GM19324 (cell line): ENCODE data around the gene SLC22A2.
"Not testable (repeated sequence)": the region's sequence is repeated elsewhere in the genome, so short reads cannot be mapped to it uniquely, and the experiment has no call there.

Experiments
- ATAC-seq: cut with Tn5 transposase; IDR thresholded peaks from one replicate; pipeline ENCODE4 v1.9.1; 2021; ENCODE audit warnings: mild to moderate bottlenecking, moderate library complexity; ENCODE audit not compliant: unreplicated experiment, low FRiP score

Gene SLC22A2

GRCh38 chr6:160253292-160253691, 5.3 kb downstream of the SLC22A2 start:
- no peak for ATAC-seq

DNA sequence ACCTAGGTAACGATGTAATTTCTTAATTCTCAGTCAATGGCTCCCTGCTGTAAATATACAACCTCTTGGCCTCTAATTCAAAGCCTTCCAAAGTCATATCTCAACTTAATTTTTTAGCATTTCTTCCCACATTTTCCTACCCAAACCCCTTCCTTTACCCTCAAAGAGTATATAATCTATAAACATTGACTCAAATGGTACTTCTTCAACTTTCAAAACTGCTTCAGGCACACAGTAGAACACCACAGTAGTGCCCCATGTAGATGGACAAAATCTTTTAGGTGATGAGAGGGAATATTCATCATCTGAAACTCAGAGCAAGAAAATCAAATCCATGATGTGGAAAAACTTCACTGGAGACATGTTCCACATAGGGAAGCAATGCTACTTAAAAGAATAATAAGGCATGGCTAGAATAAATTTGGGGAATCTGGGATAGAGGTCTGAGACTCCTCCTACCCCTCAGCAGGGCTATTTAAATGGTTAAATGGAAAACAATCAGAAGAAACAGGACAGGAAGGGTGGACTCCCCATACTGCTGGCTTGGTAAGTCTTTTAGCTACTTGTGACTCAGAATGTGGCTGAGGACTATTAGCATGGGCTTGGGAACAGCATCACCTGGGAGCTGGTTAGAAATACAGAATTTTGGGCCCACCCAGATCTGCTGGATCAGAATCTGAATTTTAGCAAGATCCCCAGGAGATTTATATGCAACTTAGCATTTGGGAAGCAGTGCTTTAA, 6.4 kb downstream of the SLC22A2 start:
- ATAC-seq: no peak

GRCh38 chr6:160249671-160250070, 8.9 kb downstream of the SLC22A2 start:
- ATAC-seq: no peak

DNA sequence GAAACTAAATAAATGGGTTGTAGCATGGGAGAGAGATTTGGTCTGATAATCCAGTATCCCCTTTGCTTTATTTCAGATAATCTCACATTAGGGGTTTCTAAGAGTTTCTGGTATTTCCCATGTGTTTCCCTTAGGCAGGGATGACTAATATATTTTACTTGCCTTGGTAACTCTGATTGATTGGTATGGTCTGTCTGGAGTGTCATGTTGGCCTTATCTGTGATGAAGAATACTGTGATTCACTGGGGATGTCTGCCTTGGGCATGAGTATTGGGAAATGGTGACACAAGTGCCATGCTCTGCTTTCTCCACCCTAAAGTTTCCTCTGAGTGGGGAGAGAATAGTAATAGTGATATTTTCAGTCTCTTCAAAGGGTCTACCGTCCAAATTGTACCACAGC, 10.1 kb downstream of the SLC22A2 start:
- no peak for ATAC-seq

DNA sequence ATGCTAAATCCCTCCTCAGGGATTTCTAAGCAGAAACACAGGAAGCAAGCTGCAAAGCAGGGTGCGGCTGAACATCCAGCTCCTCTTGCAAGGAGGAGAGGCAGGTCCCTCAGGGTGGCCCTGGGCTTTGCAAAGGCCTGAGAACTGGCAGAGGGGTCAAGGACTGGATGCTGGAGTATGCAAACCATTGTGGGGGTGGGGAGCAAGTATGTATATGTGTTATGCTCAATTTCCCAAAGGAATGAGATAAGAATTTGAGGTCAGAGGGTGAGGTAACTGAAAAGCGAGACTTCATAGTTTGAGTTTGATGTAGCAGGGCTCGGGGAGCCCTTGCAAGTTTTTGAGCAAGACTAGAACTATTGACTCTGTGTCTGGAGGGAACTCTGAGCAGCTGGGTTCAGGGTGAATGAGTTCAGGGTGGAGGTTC, 11.2 kb downstream of the SLC22A2 start:
- ATAC-seq: no peak

GRCh38 chr6:160240691-160241084, 17.9 kb downstream of the SLC22A2 start:
- no peak for ATAC-seq

DNA sequence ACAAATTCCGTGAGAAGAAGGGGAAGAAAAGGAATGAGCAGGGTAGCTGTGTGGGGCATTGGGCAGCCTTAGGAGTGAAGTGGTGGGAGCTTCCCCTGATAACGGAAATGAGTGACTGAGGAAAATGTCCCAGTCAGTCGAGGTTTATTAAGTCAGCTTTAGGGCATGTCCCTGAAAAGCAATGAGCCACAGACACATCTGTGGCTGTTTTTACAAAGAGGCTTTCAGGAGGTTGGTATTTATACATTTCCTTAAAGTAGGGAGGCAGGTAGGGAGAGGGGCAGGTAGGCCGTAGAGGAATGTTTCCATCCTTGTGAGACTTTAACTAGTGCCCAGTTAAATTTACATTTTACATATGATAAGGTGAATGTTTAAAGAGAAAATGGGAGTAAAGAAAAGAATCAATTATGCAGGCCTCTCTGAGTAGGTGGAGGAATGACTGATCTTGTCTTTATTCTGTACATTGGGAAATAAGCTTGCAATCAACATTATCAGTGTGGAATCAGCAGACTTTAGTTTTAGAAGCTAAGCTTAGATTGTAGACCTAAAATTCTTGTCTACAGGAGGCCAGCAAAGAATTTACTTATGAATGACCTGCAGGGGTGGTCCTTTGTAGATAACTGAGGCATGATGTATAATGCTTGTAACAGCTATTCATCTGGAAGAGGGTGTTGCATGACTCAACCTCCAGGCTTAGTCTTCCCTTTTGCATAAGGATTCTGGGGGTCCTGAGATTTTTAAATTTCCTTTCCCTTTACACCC, 18.5 kb downstream of the SLC22A2 start:
- no peak for ATAC-seq

DNA sequence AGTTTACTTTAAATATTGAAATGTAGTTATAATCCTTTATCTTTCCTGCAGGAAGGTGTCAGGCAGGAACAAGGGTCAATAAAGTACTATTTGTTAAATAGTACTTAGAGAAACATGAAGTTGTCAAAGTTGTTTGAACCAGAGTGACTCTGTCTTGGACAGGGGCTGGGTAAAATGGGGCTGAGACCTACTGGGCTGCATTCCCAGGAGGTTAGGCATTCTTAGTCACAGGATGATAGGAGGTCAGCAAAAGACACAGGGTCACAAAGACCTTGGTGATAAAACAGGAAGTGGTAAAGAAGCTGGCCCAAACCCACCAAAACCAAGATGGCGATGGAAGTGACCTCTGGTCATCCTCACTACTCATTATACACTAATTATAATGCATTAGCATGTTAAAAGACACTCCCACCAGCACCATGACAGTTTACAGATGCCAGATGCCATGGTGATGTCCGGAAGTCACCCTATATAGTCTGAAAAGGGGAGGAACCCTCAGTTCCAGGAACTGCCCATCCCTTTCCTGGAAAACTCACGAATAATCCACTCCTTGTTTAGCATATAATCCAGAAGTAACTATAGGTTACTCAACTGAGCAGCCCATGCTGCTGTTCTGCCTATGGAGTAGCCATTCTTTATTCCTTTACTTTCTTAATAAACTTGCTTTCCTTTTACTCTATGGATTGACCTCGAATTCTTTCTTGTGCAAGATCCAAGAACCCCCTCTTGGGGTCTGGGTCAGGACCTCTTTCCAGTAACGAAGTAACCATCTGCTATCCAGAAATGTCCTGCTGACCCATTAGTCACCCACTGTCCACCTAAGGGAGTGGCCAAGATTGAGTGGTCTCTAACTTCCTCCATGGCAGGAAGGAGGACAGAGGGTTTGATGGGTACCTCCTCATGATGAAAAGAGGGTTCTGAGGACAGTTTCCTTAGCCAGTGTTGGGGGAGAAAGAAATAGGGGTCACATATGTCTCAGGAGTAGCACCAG, 19.6 kb downstream of the SLC22A2 start:
- no peak for ATAC-seq

- ATAC-seq: no peak
These were observed 20.3 kb downstream of the SLC22A2 start for GRCh38 chr6:160238278-160238711.

- ATAC-seq: not testable (repeated sequence)
These were observed 20.9 kb downstream of the SLC22A2 start for GRCh38 chr6:160237597-160238275.

DNA sequence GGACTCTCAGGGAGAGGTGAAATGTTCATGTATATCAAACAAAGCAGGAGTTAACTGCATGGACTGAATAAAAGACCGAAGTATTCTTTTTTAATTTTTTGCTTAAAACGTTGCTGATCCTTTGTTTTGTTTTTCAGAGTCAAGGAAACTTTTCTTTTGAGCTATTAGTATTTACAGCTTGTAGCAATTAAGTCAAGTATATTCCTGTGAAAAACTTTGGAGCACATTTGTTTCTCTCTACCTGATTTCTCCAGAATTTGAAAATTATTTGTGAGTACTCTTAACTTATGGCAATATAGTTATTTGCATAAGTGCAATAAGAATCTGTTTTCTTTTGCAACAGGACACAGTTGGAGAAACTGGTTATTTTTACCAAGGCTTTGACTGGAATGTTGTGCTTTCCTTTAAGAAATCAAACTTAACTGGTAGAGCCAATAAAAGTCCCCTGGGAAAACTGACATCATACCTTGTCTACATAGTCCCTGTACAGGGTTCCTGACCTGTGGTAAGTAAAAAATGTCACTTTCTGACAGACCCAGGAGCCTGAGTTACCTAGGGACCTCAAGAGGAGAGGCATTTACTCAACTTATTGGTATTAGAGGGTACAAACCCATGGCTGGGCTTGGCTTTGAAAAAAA, 22.3 kb downstream of the SLC22A2 start:
- not testable (repeated sequence) for ATAC-seq

DNA sequence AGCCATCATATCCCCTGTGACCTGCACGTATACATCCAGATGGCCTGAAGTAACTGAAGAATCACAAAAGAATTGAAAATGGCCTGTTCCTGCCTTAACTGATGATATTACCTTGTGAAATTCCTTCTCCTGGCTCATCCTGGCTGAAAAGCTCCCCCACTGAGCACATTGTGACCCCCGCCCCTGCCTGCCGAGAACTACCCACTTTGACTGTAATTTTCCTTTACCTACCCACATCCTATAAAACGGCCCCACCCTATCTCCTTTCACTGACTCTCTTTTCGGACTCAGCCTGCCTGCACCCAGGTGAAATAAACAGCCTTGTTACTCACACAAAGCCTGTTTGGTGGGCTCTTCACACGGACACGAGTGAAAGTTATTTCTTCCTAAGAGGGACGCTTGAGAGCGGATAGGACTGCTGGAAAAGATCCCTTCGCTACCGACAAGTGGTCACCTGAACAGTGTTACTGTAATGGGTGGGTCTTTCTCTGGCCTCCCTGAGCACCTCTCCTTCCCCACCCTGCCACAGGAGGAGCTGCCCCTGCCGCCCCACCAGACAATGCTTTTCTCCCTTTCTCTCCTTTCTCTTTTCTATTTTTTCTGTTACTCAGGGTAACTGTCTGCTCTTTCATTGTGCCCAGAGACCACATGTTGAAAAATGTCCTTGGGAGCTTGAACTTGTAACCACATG, 24.5 kb downstream of the SLC22A2 start:
- not testable (repeated sequence) for ATAC-seq

DNA sequence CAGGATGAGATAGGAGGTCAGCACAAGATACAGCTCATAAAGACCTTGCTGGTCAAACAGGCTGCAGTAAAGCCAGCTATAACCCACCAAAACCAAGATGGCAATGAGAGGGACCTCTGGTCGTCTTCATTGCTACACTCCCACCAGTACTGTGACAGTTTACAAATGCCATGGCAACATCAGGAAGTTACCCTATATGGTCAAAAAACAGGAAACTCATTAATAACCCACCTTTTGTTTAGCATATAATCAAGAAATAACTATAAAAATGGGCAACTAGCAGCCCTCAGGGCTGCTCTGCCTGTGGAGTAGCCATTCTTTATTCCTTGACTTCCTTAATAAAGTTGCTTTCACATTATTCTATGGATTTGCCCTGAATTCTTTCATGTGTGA, 30.9 kb downstream of the SLC22A2 start:
- ATAC-seq: no peak

DNA sequence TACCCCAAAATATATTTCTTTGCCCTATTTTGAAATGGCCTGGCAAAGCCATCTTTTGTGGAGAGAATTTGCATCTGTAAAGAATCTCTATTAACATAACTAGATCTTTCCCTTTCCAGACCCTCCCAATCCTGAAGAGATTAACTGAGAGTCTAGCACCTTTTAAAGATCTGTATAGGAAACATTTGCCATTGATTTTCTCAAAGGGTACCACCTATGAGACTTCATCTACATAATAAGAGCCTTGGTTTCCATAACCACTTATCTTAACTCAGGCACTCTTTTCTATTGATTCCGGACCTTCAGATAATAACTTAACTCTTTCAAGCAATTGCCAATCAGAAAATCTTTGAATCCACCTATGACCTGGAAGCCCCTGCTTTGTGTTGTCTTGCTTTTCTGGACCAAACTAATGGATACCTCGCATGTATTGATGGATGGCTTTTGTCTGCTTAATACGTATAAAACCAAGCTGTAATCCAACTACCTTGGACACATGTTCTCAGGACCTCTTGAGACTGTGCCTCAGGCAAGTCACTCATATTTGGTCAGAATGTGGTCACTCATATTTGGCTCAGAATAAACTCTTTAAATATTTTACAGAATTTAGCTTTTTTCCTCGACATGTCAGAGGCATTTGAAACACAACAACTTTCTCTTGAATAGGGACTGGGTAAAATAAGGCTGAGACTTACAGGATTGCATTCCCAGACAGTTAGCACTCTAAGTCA, 31.4 kb downstream of the SLC22A2 start:
- no peak for ATAC-seq

DNA sequence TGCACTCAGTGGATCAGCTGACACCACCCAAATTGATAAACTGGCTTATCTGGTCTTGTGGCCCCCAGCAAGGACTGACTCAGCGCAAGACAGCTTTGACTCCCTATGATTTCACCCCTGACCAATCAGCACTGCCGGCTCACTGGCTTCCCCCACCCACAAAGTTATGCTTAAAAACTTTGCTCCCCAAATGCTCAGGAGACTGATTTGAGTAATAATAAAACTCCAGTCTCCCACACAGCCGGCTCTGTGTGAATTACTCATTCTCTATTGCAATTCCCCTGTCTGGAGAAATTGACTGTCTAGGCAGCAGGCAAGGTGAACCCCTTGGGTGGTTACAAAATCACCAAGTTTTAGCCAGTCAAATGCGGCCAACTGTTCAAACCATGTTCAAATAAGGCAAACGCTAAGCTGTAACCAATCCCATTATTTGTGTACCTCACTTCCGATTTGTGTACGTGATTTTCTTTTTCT, 32.5 kb downstream of the SLC22A2 start:
- ATAC-seq: no peak

- ATAC-seq: no peak
These were observed 33.9 kb downstream of the SLC22A2 start for GRCh38 chr6:160224639-160225237.

DNA sequence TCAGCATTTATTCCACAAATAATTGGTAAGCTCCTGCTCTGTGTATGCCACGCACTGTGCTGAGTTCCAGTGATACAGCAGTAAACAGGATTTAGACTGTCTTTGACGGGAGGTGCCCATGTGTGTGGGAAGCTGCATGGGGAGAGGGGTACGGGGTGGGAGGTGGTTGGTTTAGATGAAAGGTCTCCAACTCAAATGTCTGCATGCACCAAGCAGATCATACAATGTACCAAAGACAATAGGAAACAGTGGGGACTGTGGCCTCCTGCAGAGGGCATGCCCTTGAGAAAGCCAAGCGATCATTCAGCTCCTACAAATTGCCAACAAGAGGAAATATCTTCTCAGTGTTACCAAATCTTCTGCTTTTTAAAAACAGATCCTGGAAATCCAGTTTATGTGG, 36.1 kb downstream of the SLC22A2 start:
- ATAC-seq: no peak

- no peak for ATAC-seq
These were observed 36.7 kb downstream of the SLC22A2 start for GRCh38 chr6:160221918-160222317.
